ENCODE results near the gene SRGAP3. TPM values are rescaled to one million over a fixed set of nuclear protein-coding genes. Genes with fewer than 3 reads are reported as not detected.

SRGAP3 gene
- total and polyA plus RNA-seq, 10 of the 15 experiments (the other 5 are each of a cell fraction or from before 2014, with no cell fraction given), result 0.32 to 1.7 (median 0.99) TPM

- ChIA-PET CTCF (interaction anchor here (1.1 kb wide), 1 partner anchor 337 kb away, joined by 3 read pairs; no protein-coding TSS in a partner anchor), RAD21 (ENCODE audit: unreplicated experiment) (no interaction called here), POLR2A (interaction anchor here (0.5 kb wide), 1 partner anchor 258 kb away, joined by 5 read pairs; no protein-coding TSS in a partner anchor), SMC1A (ENCODE audit: uncharacterized antibody, unreplicated experiment) (interaction anchor here (1.7 kb wide), 1 partner anchor 15 kb away, joined by 4 read pairs; no protein-coding TSS in a partner anchor)
- FAIRE-seq, result no peak
- no peaks in the 10 kb centered on the region for H3K79me2 ChIP-seq (ENCODE audit: control insufficient read depth, insufficient read depth, low read length)
- BruUV-seq (replicated peaks), result no TSS peak
- in situ Hi-C loops (cut with MboI), result no loop called here
- H3K4me3 ChIP-seq, result no peak overlapping the region
- TF ChIP-seq SIN3A (IDR thresholded peaks at IDR 0.05; ENCODE audit: low read depth, low read length) (no peak), CREM (IDR thresholded peaks at IDR 0.05; ENCODE audit: low read depth) (no peak), TARDBP (IDR thresholded peaks at IDR 0.05; ENCODE audit: borderline replicate concordance) (no peak), NR2C1 (IDR thresholded peaks at IDR 0.05) (no peak), NFYB (IDR thresholded peaks at IDR 0.05; ENCODE audit: insufficient read depth, low read depth, low read length) (no peak), RBBP5 (conservative IDR thresholded peaks at IDR 0.05) (no peak), CEBPZ (IDR thresholded peaks at IDR 0.05; ENCODE audit: low read depth, low read length) (no peak), BCL11A (IDR thresholded peaks at IDR 0.05; ENCODE audit: low read depth, low read length) (no peak), HDAC6 (IDR thresholded peaks at IDR 0.05; ENCODE audit: unreplicated experiment) (no peak), ATF2 (IDR thresholded peaks at IDR 0.05; ENCODE audit: low read length) (no peak), SUZ12 (IDR thresholded peaks at IDR 0.05; ENCODE audit: unreplicated experiment) (no peak)
- 50% methylated on average over 1 of the region's 1 CpG for WGBS (ENCODE audit: insufficient coverage, insufficient replicate concordance, low lambda C conversion rate, missing lambda C conversion rate)
- H3K4me1 ChIP-seq (ENCODE audit: control insufficient read depth, insufficient read depth, low read length), result peaks cover 7% of the 10 kb centered on the region; the same call in 1 of the 2 replicates
- no peak for ATAC-seq
- H3K9ac ChIP-seq (ENCODE audit: control insufficient read depth, insufficient read depth, low read length), result no peak overlapping the region
- no peaks in the 10 kb centered on the region for H3K9me3 ChIP-seq (replicated peaks; ENCODE audit: control insufficient read depth, insufficient read depth, low read length)
- no peak overlapping the region for H3K4me2 ChIP-seq (ENCODE audit: control insufficient read depth, insufficient read depth)
- H4K20me1 ChIP-seq (ENCODE audit: control insufficient read depth, insufficient read depth), result no peaks in the 10 kb centered on the region
- intact Hi-C loops (cut with micrococcal nuclease; ENCODE audit: unreplicated experiment), result no loop called here
- no peaks in the 10 kb centered on the region for H3K36me3 ChIP-seq (ENCODE audit: control insufficient read depth in 2 of 2, insufficient read depth in 2 of 2, low read length in 1 of 2)
- no peak for DNase-seq (ENCODE audit: low read depth, low spot score)
- no peak overlapping the region for H3K27ac ChIP-seq (ENCODE audit: control insufficient read depth, insufficient read depth)
- H3K27me3 ChIP-seq (replicated peaks in 1 of 2; ENCODE audit: control insufficient read depth in 2 of 2, insufficient read depth in 2 of 2, low read length in 1 of 2), result no peaks in the 10 kb centered on the region
- H2AFZ ChIP-seq (ENCODE audit: control insufficient read depth, low read depth, low read length), result no peak overlapping the region
Measured at GRCh38 chr3:9105421-9105820, 144.0 kb downstream of the SRGAP3 start.
